Trophoblast cell (in vitro differentiated cells and primary cell): ENCODE measurements around the gene POMT2.

Experiments used
- DNase-seq, 2 donors: peaks; one replicate each; pipeline ENCODE4 v3.0.0-alpha.2; 2016
- H2AFZ ChIP-seq: 2 replicates; pipeline ENCODE4 v1.6.1; 2013; ENCODE audit warnings: low read length, moderate library complexity, mild to moderate bottlenecking; ENCODE audit not compliant: insufficient read depth, poor library complexity
- H2AK5ac ChIP-seq: 2 replicates; pipeline ENCODE4 v1.6.1; 2013; ENCODE audit warnings: mild to moderate bottlenecking, low read length
- H2BK120ac ChIP-seq: 2 replicates; pipeline ENCODE4 v1.6.1; 2013; ENCODE audit warnings: low read length, mild to moderate bottlenecking, moderate library complexity; ENCODE audit not compliant: insufficient read depth, poor library complexity
- H2BK12ac ChIP-seq: 2 replicates; pipeline ENCODE4 v1.6.1; 2013; ENCODE audit warnings: mild to moderate bottlenecking, low read length, moderate library complexity
- H2BK5ac ChIP-seq: 2 replicates; pipeline ENCODE4 v1.6.1; 2013; ENCODE audit warnings: low read length, low read depth, moderate library complexity, mild to moderate bottlenecking; ENCODE audit not compliant: poor library complexity
- H3K14ac ChIP-seq: 2 replicates; pipeline ENCODE4 v1.6.1; 2013; ENCODE audit warnings: mild to moderate bottlenecking, low read length
- H3K18ac ChIP-seq: 2 replicates; pipeline ENCODE4 v1.6.1; 2013; ENCODE audit warnings: mild to moderate bottlenecking, low read length
- H3K23ac ChIP-seq: 2 replicates; pipeline ENCODE4 v1.6.1; 2013; ENCODE audit warnings: low read length
- H3K27ac ChIP-seq: 2 replicates; pipeline ENCODE4 v1.5.1; 2013; ENCODE audit warnings: low read depth, mild to moderate bottlenecking, inconsistent platforms, low read length, moderate library complexity
- H3K27me3 ChIP-seq: 2 replicates; pipeline ENCODE4 v1.6.1; 2013; ENCODE audit warnings: inconsistent platforms, mild to moderate bottlenecking, low read length, moderate library complexity; ENCODE audit not compliant: insufficient read depth
- H3K36me3 ChIP-seq, 2 experiments: 1 replicate in 1 of 2; 2 replicates in 1 of 2; pipeline ENCODE4 v1.6.1; 2013; ENCODE audit warnings: low read length in 2 of 2, mild to moderate bottlenecking in 2 of 2, moderate library complexity in 1 of 2; ENCODE audit not compliant: insufficient read depth in 2 of 2, control insufficient read depth in 1 of 2
- H3K4ac ChIP-seq: 2 replicates; pipeline ENCODE4 v1.6.1; 2013; ENCODE audit warnings: low read depth, mild to moderate bottlenecking, low read length, moderate library complexity
- H3K4me1 ChIP-seq, 2 experiments: 1 replicate in 1 of 2; 2 replicates in 1 of 2; pipeline ENCODE4 v1.6.1; 2013; ENCODE audit warnings: low read length in 2 of 2, mild to moderate bottlenecking in 2 of 2, moderate library complexity in 1 of 2; ENCODE audit not compliant: insufficient read depth in 2 of 2, control insufficient read depth in 1 of 2
- H3K4me2 ChIP-seq: 2 replicates; pipeline ENCODE4 v1.6.1; 2013; ENCODE audit warnings: inconsistent platforms, mild to moderate bottlenecking, low read length, moderate library complexity
- H3K4me3 ChIP-seq: 2 replicates; pipeline ENCODE4 v1.5.1; 2013; ENCODE audit warnings: mild to moderate bottlenecking, low read depth, low read length, inconsistent platforms
- H3K79me1 ChIP-seq: one replicate; pipeline ENCODE4 v1.6.1; 2013; ENCODE audit warnings: low read length
- H3K79me2 ChIP-seq: 2 replicates; pipeline ENCODE4 v1.6.1; 2013; ENCODE audit warnings: low read length, mild to moderate bottlenecking; ENCODE audit not compliant: control insufficient read depth, insufficient read depth, poor library complexity
- H3K9ac ChIP-seq: 2 replicates; pipeline ENCODE4 v1.6.1; 2013; ENCODE audit warnings: mild to moderate bottlenecking, low read length
- H3K9me3 ChIP-seq: 2 replicates; pipeline ENCODE4 v1.6.1; 2013; ENCODE audit warnings: low read depth, mild to moderate bottlenecking, control low read depth, inconsistent platforms, low read length; ENCODE audit not compliant: insufficient read depth
- H4K12ac ChIP-seq: 2 replicates; pipeline ENCODE4 v1.6.1; 2013; ENCODE audit warnings: low read depth, mild to moderate bottlenecking, low read length, moderate library complexity
- H4K8ac ChIP-seq: 2 replicates; pipeline ENCODE4 v1.6.1; 2013; ENCODE audit warnings: low read depth, mild to moderate bottlenecking, low read length, moderate library complexity
- H4K91ac ChIP-seq: one replicate; pipeline ENCODE4 v1.6.1; 2013; ENCODE audit warnings: low read depth, mild to moderate bottlenecking, low read length, moderate library complexity
- WGBS: extraction: QIAGEN DNeasy Blood & Tissue Kit; methylation state at CpG from one replicate; pipeline ENCODE4 v1.1.7; 2013; ENCODE audit warnings: missing lambda C conversion rate; ENCODE audit not compliant: insufficient read length, insufficient coverage; ENCODE audit errors: extremely low coverage; 5-methylcytosine and 5-hydroxymethylcytosine counted together

POMT2 gene

GRCh38 chr14:77303417-77304156 is 17.1 kb downstream of the POMT2 start:
- Histone ChIP-seq H3K9me3 (no peaks in the 10 kb centered on the region), H2BK120ac (peak overlapping the region; percentile 89), H3K23ac (no peak overlapping the region), H3K79me2 (peaks cover 6% of the 10 kb centered on the region), H4K8ac (peak overlapping the region; percentile 66), H2AFZ (no peak overlapping the region), H3K4me1 (peaks cover 30 to 38% of the 10 kb centered on the region in 2 experiments), H3K14ac (peak overlapping the region; percentile 80), H3K4ac (peak overlapping the region; percentile 56), H3K27ac (peak overlapping the region; percentile 93), H3K4me3 (no peak overlapping the region), H3K27me3 (no peaks in the 10 kb centered on the region), H3K4me2 (peak overlapping the region; percentile 7), H4K91ac (peak overlapping the region; percentile 91), H2BK12ac (peak overlapping the region; percentile 86), H2AK5ac (peak overlapping the region; percentile 60), H3K18ac (peak overlapping the region; percentile 64), H3K36me3 (peaks cover 2 to 12% of the 10 kb centered on the region in 2 experiments), H3K79me1 (peaks cover 36% of the 10 kb centered on the region), H2BK5ac (peak overlapping the region; percentile 96), H4K12ac (peak overlapping the region; percentile 17), H3K9ac (no peak overlapping the region)
- DNase-seq = peak; percentile 60 to 79
- no CpG with 5 or more reads among the region's 4 CpGs for WGBS

- Histone ChIP-seq H3K79me1 (peaks cover 36% of the 10 kb centered on the region), H3K23ac (no peak overlapping the region), H3K4me1 (peaks cover 30 to 38% of the 10 kb centered on the region in 2 experiments), H3K18ac (peak overlapping the region; percentile 12), H3K9me3 (no peaks in the 10 kb centered on the region), H2BK12ac (peak overlapping the region; percentile 27), H3K14ac (no peak overlapping the region), H2BK5ac (peak overlapping the region; percentile 47), H4K91ac (peak overlapping the region; percentile 75), H3K27me3 (no peaks in the 10 kb centered on the region), H2AFZ (no peak overlapping the region), H3K9ac (no peak overlapping the region), H3K79me2 (peaks cover 6% of the 10 kb centered on the region), H3K36me3 (peaks cover 5 to 19% of the 10 kb centered on the region in 2 experiments), H4K8ac (no peak overlapping the region), H3K4ac (no peak overlapping the region), H4K12ac (no peak overlapping the region), H3K27ac (peak overlapping the region; percentile 93), H2BK120ac (peak overlapping the region; percentile 89), H2AK5ac (no peak overlapping the region), H3K4me2 (no peak overlapping the region), H3K4me3 (no peak overlapping the region)
- peak; percentile 26 to 32 for DNase-seq
- WGBS = no CpG with 5 or more reads among the region's 5 CpGs
These were observed 17.8 kb downstream of the POMT2 start for GRCh38 chr14:77302926-77303325.

GRCh38 chr14:77301103-77301502 is 19.6 kb downstream of the POMT2 start:
- H3K9ac ChIP-seq = no peak overlapping the region
- peak overlapping the region; percentile 18 for H4K8ac ChIP-seq
- peak overlapping the region; percentile 30 for H2BK12ac ChIP-seq
- H3K4me1 ChIP-seq = peaks cover 19 to 25% of the 10 kb centered on the region in 2 experiments
- H3K4me2 ChIP-seq = no peak overlapping the region
- H3K79me2 ChIP-seq = peaks cover 6% of the 10 kb centered on the region
- no peak overlapping the region for H3K23ac ChIP-seq
- peaks cover 23% of the 10 kb centered on the region for H3K79me1 ChIP-seq
- no peaks in the 10 kb centered on the region for H3K27me3 ChIP-seq
- H3K9me3 ChIP-seq = no peaks in the 10 kb centered on the region
- H2AK5ac ChIP-seq = peak overlapping the region; percentile 51
- no peak overlapping the region for H4K12ac ChIP-seq
- H3K18ac ChIP-seq = peak overlapping the region; percentile 23
- peak; percentile 71 to 90 for DNase-seq
- no peak overlapping the region for H2BK5ac ChIP-seq
- no peak overlapping the region for H3K4me3 ChIP-seq
- no CpG with 5 or more reads among the region's 10 CpGs for WGBS
- H3K36me3 ChIP-seq = peaks cover 12 to 32% of the 10 kb centered on the region in 2 experiments
- no peak overlapping the region for H3K4ac ChIP-seq
- no peak overlapping the region for H2AFZ ChIP-seq
- peak overlapping the region; percentile 45 for H3K14ac ChIP-seq
- H2BK120ac ChIP-seq = peak overlapping the region; percentile 23
- H3K27ac ChIP-seq = no peak overlapping the region
- peak overlapping the region; percentile 46 for H4K91ac ChIP-seq

- Histone ChIP-seq H2BK12ac (no peak overlapping the region), H3K36me3 (peaks cover 15 to 32% of the 10 kb centered on the region in 2 experiments), H3K27me3 (no peaks in the 10 kb centered on the region), H2AK5ac (no peak overlapping the region), H3K4ac (no peak overlapping the region), H4K12ac (no peak overlapping the region), H3K4me1 (peaks cover 12 to 17% of the 10 kb centered on the region in 2 experiments), H3K79me1 (peaks cover 17% of the 10 kb centered on the region), H3K9me3 (no peaks in the 10 kb centered on the region), H3K4me2 (no peak overlapping the region), H2BK5ac (no peak overlapping the region), H2AFZ (no peak overlapping the region), H3K4me3 (no peak overlapping the region), H3K27ac (no peak overlapping the region), H3K18ac (no peak overlapping the region), H4K91ac (no peak overlapping the region), H3K14ac (no peak overlapping the region), H3K9ac (no peak overlapping the region), H3K79me2 (peaks cover 4% of the 10 kb centered on the region), H2BK120ac (no peak overlapping the region), H3K23ac (no peak overlapping the region), H4K8ac (no peak overlapping the region)
- no CpG with 5 or more reads among the region's 4 CpGs for WGBS
- DNase-seq = no peak
These were observed 20.9 kb downstream of the POMT2 start for GRCh38 chr14:77299771-77300170.
